C4-2B (cell line): ENCODE measurements around the gene TRIM36.

Source experiments
- H3K27ac ChIP-seq: fragments of 450-650 bp; 2 replicates; pipeline ENCODE4 v1.5.1; 2017
- CTCF ChIP-seq: fragments of 450-650 bp; conservative IDR thresholded peaks from 2 replicates; pipeline ENCODE4 v1.5.1; 2017; ENCODE audit warnings: mild to moderate bottlenecking
- ZFX ChIP-seq: fragments of 450-650 bp; IDR thresholded peaks from 2 replicates; pipeline ENCODE4 v1.6.1; 2017

Gene TRIM36

GRCh38 chr5:115097236-115097635 is 72.5 kb downstream of the TRIM36 start:
- H3K27ac ChIP-seq: no peak overlapping the region
- TF ChIP-seq ZFX (no peak), CTCF (no peak)

- no peak overlapping the region for H3K27ac ChIP-seq
Measured at GRCh38 chr5:115096034-115096769, 73.5 kb downstream of the TRIM36 start.

GRCh38 chr5:115087951-115088350 is 81.8 kb downstream of the TRIM36 start:
- no peak for TF ChIP-seq CTCF
- no peak for TF ChIP-seq ZFX
- no peak overlapping the region for H3K27ac ChIP-seq

More at GRCh38 chr5:115096034-115096769, 73.5 kb downstream of the TRIM36 start:
- TF ChIP-seq ZFX (no peak), CTCF (no peak)

- no peak overlapping the region for H3K27ac ChIP-seq
- TF ChIP-seq ZFX: no peak
- TF ChIP-seq CTCF: no peak
Measured at GRCh38 chr5:115086473-115086872, 83.2 kb downstream of the TRIM36 start.

GRCh38 chr5:115084246-115084793 is 85.4 kb downstream of the TRIM36 start:
- TF ChIP-seq ZFX (no peak), CTCF (no peak)
- H3K27ac ChIP-seq: no peak overlapping the region

- no peak for TF ChIP-seq ZFX
- TF ChIP-seq CTCF: no peak
- H3K27ac ChIP-seq: no peak overlapping the region
Measured at GRCh38 chr5:115079924-115080623, 89.6 kb downstream of the TRIM36 start.
